Caco-2 (cell line): ENCODE measurements around the gene PARD3B. TPM values are rescaled to one million over a fixed set of nuclear protein-coding genes. Genes with fewer than 3 reads are reported as not detected.

Experiments used
- BruUV-seq: library from RNA; stranded (reverse); fragments of 400-500 nt; replicated peaks from 2 replicates; lab custom pipeline; 2021; lab: Mats Ljungman, UMichigan
- CTCF ChIA-PET: fragments of 300-600 bp; sonication (Branson Sonifier 250); formaldehyde crosslinking; loops from one replicate; lab custom pipeline; 2022; ENCODE audit warnings: antibody characterized with exemption; lab: Charles Lee
- POLR2A ChIA-PET: fragments of 300-600 bp; sonication (Branson Sonifier 250); formaldehyde crosslinking; loops from one replicate; lab custom pipeline; 2022; ENCODE audit warnings: antibody characterized with exemption; lab: Charles Lee
- DNase-seq, 2 experiments: peaks; one replicate each; pipeline versions ENCODE4 v3.0.0 to v3.0.0-alpha.2; 2020 to 2022
- H3K27me3 ChIP-seq: replicated peaks from 2 replicates; pipeline ENCODE4 v1.6.0; 2011; ENCODE audit warnings: low read length; ENCODE audit not compliant: control insufficient read depth, insufficient read depth
- H3K36me3 ChIP-seq: 2 replicates; pipeline ENCODE4 v1.5.1; 2011; ENCODE audit warnings: low read length; ENCODE audit not compliant: control insufficient read depth, insufficient read depth
- H3K4me1 ChIP-seq: fragments of 250-450 bp; sonication (Bioruptor Pico); 2 replicates; pipeline ENCODE4 v1.5.1; 2020; ENCODE audit warnings: mild to moderate bottlenecking
- H3K4me3 ChIP-seq: 2 replicates; pipeline ENCODE4 v1.5.1; 2011; ENCODE audit warnings: low read depth, mild to moderate bottlenecking, control low read depth, low read length
- H3K9me3 ChIP-seq: fragments of 250-450 bp; sonication (Bioruptor Pico); 2 replicates; pipeline ENCODE4 v1.5.1; 2020; ENCODE audit warnings: mild to moderate bottlenecking, moderate library complexity
- H3K27ac Mint-ChIP-seq: one replicate; pipeline ENCODE4 v1.8.0; 2022; ENCODE audit warnings: mixed read lengths; ENCODE audit not compliant: unreplicated experiment
- H3K27me3 Mint-ChIP-seq: one replicate; pipeline ENCODE4 v1.8.0; 2022; ENCODE audit warnings: mixed read lengths; ENCODE audit not compliant: insufficient read depth, unreplicated experiment
- H3K36me3 Mint-ChIP-seq: one replicate; pipeline ENCODE4 v1.8.0; 2022; ENCODE audit warnings: mild to moderate bottlenecking, mixed read lengths; ENCODE audit not compliant: insufficient read depth, unreplicated experiment
- H3K4me1 Mint-ChIP-seq: one replicate; pipeline ENCODE4 v1.8.0; 2022; ENCODE audit warnings: low read depth, mixed read lengths; ENCODE audit not compliant: unreplicated experiment
- H3K4me3 Mint-ChIP-seq: one replicate; pipeline ENCODE4 v1.8.0; 2022; ENCODE audit warnings: mild to moderate bottlenecking, moderate library complexity, mixed read lengths; ENCODE audit not compliant: unreplicated experiment
- H3K9me3 Mint-ChIP-seq: one replicate; pipeline ENCODE4 v1.8.0; 2022; ENCODE audit warnings: mixed read lengths; ENCODE audit not compliant: unreplicated experiment
- intact Hi-C: fragments of 100-400 bp; cut with micrococcal nuclease; formaldehyde crosslinking; loops from one replicate; pipeline ENCODE4 v1.10.0; 2022; ENCODE audit not compliant: unreplicated experiment
- total RNA-seq: library from RNA; stranded (reverse); gene quantifications from 2 replicates; pipeline ENCODE4 v1.2.3, GENCODE V29; 2022
- TF ChIP-seq, protein P1 (sequence below), 2 experiments: fragments of 200-600 bp in 1 of 2; IDR thresholded peaks; 1 replicate in 1 of 2; 2 replicates in 1 of 2; pipeline versions ENCODE4 v1.5.1 to v1.8.0; 2011 to 2022; ENCODE audit warnings: antibody characterized with exemption in 1 of 2, control low read depth in 1 of 2, inconsistent platforms in 1 of 2, low read depth in 1 of 2, low read length in 1 of 2, mild to moderate bottlenecking in 1 of 2, moderate library complexity in 1 of 2; ENCODE audit not compliant: insufficient read depth in 1 of 2, severe bottlenecking in 1 of 2, unreplicated experiment in 1 of 2

PARD3B gene
- total RNA-seq, 1 experiment from 2014 or later: 68.9 TPM

- CTCF ChIA-PET: interaction anchor here (1.0 kb wide), 1 partner anchor 47 kb away, joined by 3 read pairs; no protein-coding TSS in a partner anchor
- TF ChIP-seq, protein P1, sequence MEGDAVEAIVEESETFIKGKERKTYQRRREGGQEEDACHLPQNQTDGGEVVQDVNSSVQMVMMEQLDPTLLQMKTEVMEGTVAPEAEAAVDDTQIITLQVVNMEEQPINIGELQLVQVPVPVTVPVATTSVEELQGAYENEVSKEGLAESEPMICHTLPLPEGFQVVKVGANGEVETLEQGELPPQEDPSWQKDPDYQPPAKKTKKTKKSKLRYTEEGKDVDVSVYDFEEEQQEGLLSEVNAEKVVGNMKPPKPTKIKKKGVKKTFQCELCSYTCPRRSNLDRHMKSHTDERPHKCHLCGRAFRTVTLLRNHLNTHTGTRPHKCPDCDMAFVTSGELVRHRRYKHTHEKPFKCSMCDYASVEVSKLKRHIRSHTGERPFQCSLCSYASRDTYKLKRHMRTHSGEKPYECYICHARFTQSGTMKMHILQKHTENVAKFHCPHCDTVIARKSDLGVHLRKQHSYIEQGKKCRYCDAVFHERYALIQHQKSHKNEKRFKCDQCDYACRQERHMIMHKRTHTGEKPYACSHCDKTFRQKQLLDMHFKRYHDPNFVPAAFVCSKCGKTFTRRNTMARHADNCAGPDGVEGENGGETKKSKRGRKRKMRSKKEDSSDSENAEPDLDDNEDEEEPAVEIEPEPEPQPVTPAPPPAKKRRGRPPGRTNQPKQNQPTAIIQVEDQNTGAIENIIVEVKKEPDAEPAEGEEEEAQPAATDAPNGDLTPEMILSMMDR (IDR thresholded peaks at IDR 0.05; ENCODE audit: insufficient read depth in 1 of 2, low read depth in 1 of 2, low read length in 1 of 2, severe bottlenecking in 1 of 2, unreplicated experiment in 1 of 2): no peak
- H3K4me3 ChIP-seq: no peak overlapping the region
- H3K27me3 Mint-ChIP-seq: no peaks in the 10 kb centered on the region
- H3K27me3 ChIP-seq: no peaks in the 10 kb centered on the region
- no peaks in the 10 kb centered on the region for H3K36me3 ChIP-seq
- intact Hi-C loops: loop anchor here (5.0 kb wide), 1 partner anchor 118 kb away; no protein-coding TSS in a partner anchor
- H3K9me3 ChIP-seq: no peaks in the 10 kb centered on the region
- POLR2A ChIA-PET: no interaction called here
- H3K4me3 Mint-ChIP-seq: no peak overlapping the region
- H3K27ac Mint-ChIP-seq: no peak overlapping the region
- no TSS peak for BruUV-seq
- no peaks in the 10 kb centered on the region for H3K36me3 Mint-ChIP-seq
- H3K4me1 Mint-ChIP-seq: peaks cover 42% of the 10 kb centered on the region
- peaks cover 6% of the 10 kb centered on the region; the same call in 1 of the 2 replicates for H3K4me1 ChIP-seq
- no peaks in the 10 kb centered on the region for H3K9me3 Mint-ChIP-seq
- DNase-seq: no peak
These were observed 29.2 kb downstream of the PARD3B start for GRCh38 chr2:204574486-204574885.

DNA sequence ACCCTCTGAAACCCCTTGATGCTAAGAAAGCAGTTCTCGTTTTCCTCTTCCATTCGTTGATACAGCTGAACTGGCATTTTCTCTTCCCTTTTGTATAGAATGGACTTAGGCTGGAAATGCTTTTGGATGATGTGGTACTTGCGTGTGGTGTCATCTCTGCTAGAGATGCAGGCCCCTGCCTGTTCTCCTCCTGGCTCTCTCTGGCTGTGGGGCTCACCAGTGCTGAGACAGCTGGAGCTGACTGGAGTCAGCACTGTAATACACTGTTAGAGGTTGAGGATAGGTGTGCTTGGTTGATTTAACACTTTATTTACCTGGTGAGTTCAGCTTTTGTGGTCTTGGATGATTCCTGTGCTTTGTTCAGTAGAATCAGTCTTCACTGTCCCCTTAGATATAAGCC lies 30.2 kb downstream of the PARD3B start:
- no peaks in the 10 kb centered on the region for H3K36me3 ChIP-seq
- Mint-ChIP-seq H3K27me3 (no peaks in the 10 kb centered on the region), H3K9me3 (no peaks in the 10 kb centered on the region), H3K36me3 (peaks cover 6% of the 10 kb centered on the region), H3K27ac (no peak overlapping the region), H3K4me1 (peaks cover 32% of the 10 kb centered on the region), H3K4me3 (no peak overlapping the region)
- H3K4me1 ChIP-seq: peaks cover 6% of the 10 kb centered on the region; the same call in 1 of the 2 replicates
- no peak for DNase-seq
- no TSS peak for BruUV-seq
- H3K27me3 ChIP-seq: no peaks in the 10 kb centered on the region
- ChIA-PET CTCF (no interaction called here), POLR2A (no interaction called here)
- no peaks in the 10 kb centered on the region for H3K9me3 ChIP-seq
- no peak overlapping the region for H3K4me3 ChIP-seq
- TF ChIP-seq, protein P1 (IDR thresholded peaks at IDR 0.05; ENCODE audit: insufficient read depth in 1 of 2, low read depth in 1 of 2, low read length in 1 of 2, severe bottlenecking in 1 of 2, unreplicated experiment in 1 of 2): no peak
- intact Hi-C loops: no loop called here

- Mint-ChIP-seq H3K36me3 (peaks cover 7% of the 10 kb centered on the region), H3K4me1 (peaks cover 29% of the 10 kb centered on the region), H3K4me3 (no peak overlapping the region), H3K27ac (peak overlapping the region; percentile 2), H3K9me3 (no peaks in the 10 kb centered on the region), H3K27me3 (no peaks in the 10 kb centered on the region)
- Histone ChIP-seq H3K4me3 (no peak overlapping the region), H3K4me1 (peaks cover 6% of the 10 kb centered on the region; the same call in 1 of the 2 replicates), H3K9me3 (no peaks in the 10 kb centered on the region), H3K36me3 (no peaks in the 10 kb centered on the region), H3K27me3 (no peaks in the 10 kb centered on the region)
- ChIA-PET POLR2A (no interaction called here), CTCF (no interaction called here)
- BruUV-seq: no TSS peak
- no peak for DNase-seq
- TF ChIP-seq, protein P1 (IDR thresholded peaks at IDR 0.05; ENCODE audit: insufficient read depth in 1 of 2, low read depth in 1 of 2, low read length in 1 of 2, severe bottlenecking in 1 of 2, unreplicated experiment in 1 of 2): no peak
- intact Hi-C loops: no loop called here
These were observed 31.2 kb downstream of the PARD3B start for GRCh38 chr2:204576362-204576979.
